Activated T-helper 1 cell treated with anti-CD3 and anti-CD28 coated beads, Interleukin-12 subunit alpha, Interleukin-12 subunit beta, Interleukin-2, Interleukin-4 antibody, amounts not matched to agents 30 ng/mL and 10 ng/mL and 1 ng/mL, durations not matched to agents 14 hours and 24 hours and 36 hours (primary cell): ENCODE data around the gene NONO. TPM values are rescaled to one million over a fixed set of nuclear protein-coding genes. Genes with fewer than 3 reads are reported as not detected.
"Not testable (repeated sequence)": the region's sequence is repeated elsewhere in the genome, so short reads cannot be mapped to it uniquely, and the experiment has no call there.

Source experiments
- DNase-seq: peaks from one replicate; pipeline ENCODE4 v3.0.0; 2021; ENCODE audit warnings: low spot score
- H3K27ac Mint-ChIP-seq: one replicate; pipeline ENCODE4 v1.8.0; 2021; ENCODE audit warnings: mild to moderate bottlenecking, mixed read lengths
- H3K27me3 Mint-ChIP-seq: one replicate; pipeline ENCODE4 v1.8.0; 2022; ENCODE audit warnings: mild to moderate bottlenecking, moderate library complexity, mixed read lengths; ENCODE audit not compliant: insufficient read depth
- H3K36me3 Mint-ChIP-seq: one replicate; pipeline ENCODE4 v1.8.0; 2021; ENCODE audit warnings: low read depth, mixed read lengths
- H3K4me1 Mint-ChIP-seq: one replicate; pipeline ENCODE4 v1.8.0; 2021; ENCODE audit warnings: low read depth, mixed read lengths
- H3K4me3 Mint-ChIP-seq: one replicate; pipeline ENCODE4 v1.8.0; 2021; ENCODE audit warnings: mild to moderate bottlenecking, moderate library complexity, mixed read lengths
- H3K9me3 Mint-ChIP-seq: one replicate; pipeline ENCODE4 v1.8.0; 2021; ENCODE audit warnings: mixed read lengths
- intact Hi-C: fragments of 100-400 bp; cut with micrococcal nuclease; formaldehyde crosslinking; loops from one replicate; pipeline ENCODE4 v1.15.1; 2024
- total RNA-seq: library from RNA; stranded (reverse); gene quantifications from 2 replicates; pipeline ENCODE4 v1.2.3, GENCODE V29; 2022

NONO gene
- total RNA-seq, 1 donor from 2014 or later, result 546 TPM

DNA sequence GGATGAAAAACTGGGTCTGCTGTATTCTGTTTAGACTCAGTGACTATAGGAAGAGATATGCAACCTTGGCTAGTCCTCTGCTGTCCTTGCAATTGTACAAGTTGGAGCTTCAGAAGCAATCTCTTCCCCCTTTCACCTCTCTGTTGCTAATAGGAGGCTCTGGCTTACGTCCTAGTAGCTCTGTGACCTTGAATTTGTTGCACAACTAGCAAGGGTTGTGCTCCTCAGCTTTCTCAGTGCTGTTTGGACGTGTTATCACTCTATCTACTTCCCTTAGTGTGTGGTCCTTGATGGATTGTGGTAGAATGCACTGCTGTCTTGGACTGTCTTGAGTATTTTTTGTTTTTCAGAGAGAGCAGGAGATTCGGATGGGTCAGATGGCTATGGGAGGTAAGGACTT is 14.7 kb downstream of the NONO start:
- Mint-ChIP-seq H3K9me3 (no peaks in the 10 kb centered on the region), H3K4me3 (no peak overlapping the region), H3K27me3 (no peaks in the 10 kb centered on the region), H3K36me3 (peaks cover 39% of the 10 kb centered on the region), H3K27ac (no peak overlapping the region), H3K4me1 (peaks cover 17% of the 10 kb centered on the region)
- intact Hi-C loops, result no loop called here
- no peak for DNase-seq

DNA sequence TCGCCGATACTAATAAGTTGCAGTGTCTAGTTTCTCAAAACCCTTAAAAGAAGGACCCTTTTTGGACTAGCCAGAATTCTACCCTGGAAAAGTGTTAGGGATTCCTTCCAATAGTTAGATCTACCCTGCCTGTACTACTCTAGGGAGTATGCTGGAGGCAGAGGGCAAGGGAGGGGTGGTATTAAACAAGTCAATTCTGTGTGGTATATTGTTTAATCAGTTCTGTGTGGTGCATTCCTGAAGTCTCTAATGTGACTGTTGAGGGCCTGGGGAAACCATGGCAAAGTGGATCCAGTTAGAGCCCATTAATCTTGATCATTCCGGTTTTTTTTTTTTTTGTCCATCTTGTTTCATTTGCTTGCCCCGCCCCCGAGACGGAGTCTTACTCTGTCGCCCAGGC is 16.6 kb downstream of the NONO start:
- H3K9me3 Mint-ChIP-seq, DNase-seq, intact Hi-C loops, H3K27me3 Mint-ChIP-seq, H3K27ac Mint-ChIP-seq, H3K4me3 Mint-ChIP-seq: not testable (repeated sequence)
- H3K36me3 Mint-ChIP-seq, result peaks cover 46% of the 10 kb centered on the region
- peaks cover 32% of the 10 kb centered on the region for H3K4me1 Mint-ChIP-seq

DNA sequence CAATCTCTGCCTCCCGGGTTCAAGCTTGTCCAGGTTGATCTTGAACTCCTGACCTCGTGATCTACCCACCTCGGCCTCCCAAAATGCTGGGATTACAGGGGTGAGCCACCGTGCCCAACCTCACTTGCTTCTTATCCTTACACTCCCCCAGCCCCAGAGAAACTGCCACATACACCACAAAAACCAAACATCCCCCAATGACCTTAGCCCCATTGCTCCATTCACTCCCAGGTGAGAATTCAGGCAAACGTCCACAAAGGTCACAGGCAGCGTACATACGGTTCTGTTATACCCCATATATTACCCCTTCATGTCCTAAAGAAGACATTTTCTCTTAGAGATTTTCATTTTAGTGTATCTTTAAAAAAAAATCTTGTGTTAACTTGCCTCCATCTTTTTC is 17.1 kb downstream of the NONO start:
- H3K27me3 Mint-ChIP-seq, H3K9me3 Mint-ChIP-seq, H3K27ac Mint-ChIP-seq, H3K4me3 Mint-ChIP-seq, intact Hi-C loops, DNase-seq: not testable (repeated sequence)
- peaks cover 32% of the 10 kb centered on the region for H3K4me1 Mint-ChIP-seq
- H3K36me3 Mint-ChIP-seq, result peaks cover 48% of the 10 kb centered on the region

DNA sequence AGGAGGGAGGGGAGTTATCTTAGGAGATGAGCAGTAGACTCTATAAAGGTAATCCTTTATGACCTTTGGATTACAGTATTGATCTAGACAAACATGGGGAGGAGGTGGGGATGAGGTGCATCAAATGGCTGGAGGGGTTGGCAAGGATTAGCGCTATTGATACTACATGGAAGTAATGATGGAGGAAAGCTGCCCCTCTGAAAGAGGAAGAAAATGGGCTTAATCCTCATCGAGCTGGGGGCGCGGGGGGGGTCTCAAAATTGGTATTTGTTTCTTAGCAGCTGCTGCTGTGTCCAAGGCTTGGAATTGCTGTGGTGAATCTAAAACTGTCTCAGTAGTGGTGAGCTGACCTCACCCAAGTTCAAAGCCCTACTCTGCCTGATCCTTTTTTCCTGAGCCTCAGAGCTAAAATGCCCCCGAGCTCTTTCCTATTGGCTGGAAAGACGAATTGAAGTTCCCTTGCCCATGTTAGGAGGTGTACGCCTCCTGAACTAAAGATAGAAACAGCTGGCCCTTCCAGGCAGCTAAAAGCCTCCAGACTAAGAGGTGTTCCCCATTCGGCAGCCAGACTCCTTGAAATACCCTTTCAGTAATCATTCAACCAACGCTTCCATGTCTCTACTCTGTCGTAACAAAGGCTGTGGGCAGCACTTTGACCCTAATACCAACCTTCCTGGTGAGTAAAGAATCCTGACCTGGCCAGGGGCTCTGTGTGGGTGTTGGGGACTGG is 17.9 kb downstream of the NONO start, which contains the start of gene ITGB1BP2:
Gene ITGB1BP2, plus strand, starts transcription at position 556 of the 730 bp plus-strand sequence. Its CDS starts 57 bp downstream, at position 613.
- Mint-ChIP-seq H3K4me3 (no peak within 1 kb of the TSS), H3K27me3 (no peaks in the 10 kb centered on the region), H3K4me1 (peaks cover 32% of the 10 kb centered on the region), H3K27ac (peak within 1 kb of the TSS; percentile 81), H3K9me3 (no peaks in the 10 kb centered on the region), H3K36me3 (peaks cover 45% of the 10 kb centered on the region)
- intact Hi-C loops, result no loop called here
- no peak for DNase-seq

DNA sequence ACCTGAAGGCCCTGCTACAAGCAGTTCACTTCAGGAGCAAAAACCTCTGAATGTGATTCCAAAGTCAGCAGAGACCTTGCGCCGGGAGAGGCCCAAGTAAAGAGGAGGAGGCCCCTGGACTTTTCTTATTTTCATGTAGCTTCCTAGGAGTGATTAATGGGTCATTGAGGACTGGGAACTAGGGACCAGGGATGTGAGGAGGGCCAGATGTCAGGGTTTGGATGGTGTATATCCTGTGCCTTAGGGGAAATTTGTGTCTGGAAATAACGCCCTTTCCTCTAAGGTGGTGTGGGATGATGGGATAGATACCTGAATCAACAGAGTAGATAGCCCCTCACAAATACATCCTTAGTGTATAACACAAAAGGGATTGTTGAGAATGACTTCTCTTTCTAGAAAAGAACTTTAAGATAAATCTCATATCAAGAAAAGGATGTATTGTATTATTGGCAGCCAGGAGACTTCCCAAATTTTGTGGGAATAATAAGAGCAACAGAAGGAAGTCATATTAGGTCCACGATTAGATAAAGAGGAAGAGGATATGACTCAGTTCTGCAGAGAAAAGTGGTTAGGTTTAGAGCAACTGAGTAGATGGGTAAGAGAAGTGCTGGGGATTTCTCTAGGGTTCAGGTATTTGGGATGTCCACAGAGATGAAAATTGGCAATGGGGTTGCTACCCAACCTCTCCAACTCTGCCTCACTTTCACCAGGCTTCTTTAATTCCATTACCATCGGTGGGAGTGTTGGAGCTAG is 19.2 kb downstream of the NONO start:
- Mint-ChIP-seq H3K27me3 (no peaks in the 10 kb centered on the region), H3K4me1 (peaks cover 32% of the 10 kb centered on the region), H3K27ac (peak overlapping the region; percentile 81), H3K4me3 (no peak overlapping the region), H3K36me3 (peaks cover 34% of the 10 kb centered on the region), H3K9me3 (no peaks in the 10 kb centered on the region)
- intact Hi-C loops, result no loop called here
- DNase-seq, result no peak

DNA sequence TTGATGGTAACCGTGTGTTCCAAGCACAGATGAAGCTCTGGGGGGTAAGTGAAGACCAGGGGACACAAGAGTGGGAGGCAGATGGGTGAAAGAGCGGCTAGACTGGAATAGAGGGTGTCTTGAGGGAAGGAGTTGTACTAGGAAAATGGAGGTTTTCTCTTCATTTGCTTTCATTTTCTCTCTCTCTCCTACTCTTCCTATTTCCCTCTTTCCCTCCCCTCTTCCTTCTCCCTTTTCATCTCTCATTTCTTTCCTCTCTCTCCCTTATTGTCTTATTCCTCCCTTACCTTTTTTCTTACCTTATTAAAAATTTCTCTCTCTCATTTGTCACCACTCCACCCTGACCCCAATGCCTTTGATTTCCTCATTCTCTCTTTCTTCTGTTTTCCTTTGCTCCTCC is 21.1 kb downstream of the NONO start:
- Mint-ChIP-seq H3K4me1 (peaks cover 32% of the 10 kb centered on the region), H3K27me3 (no peaks in the 10 kb centered on the region), H3K9me3 (no peaks in the 10 kb centered on the region)

DNA sequence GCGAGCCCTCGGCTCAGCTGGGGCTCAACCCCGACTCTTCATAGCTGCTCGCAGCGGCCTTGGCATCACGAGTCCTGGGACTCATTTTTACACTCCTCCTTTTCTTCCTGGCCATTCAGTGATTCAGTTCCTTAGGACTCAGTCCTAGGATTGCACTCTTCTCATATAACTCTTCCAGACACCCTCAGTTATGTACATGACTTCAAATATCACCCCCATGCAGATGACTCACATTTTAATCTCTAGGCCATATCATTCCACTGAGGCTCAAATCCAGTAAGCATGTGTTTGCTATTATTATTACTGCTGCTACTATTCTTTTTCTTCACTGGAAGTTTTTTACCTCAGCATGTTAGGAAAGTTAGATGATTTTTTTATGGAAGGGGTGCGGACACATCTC is 32.5 kb downstream of the NONO start:
- no peak overlapping the region for H3K27ac Mint-ChIP-seq

More for the DNA sequence above, 21.1 kb downstream of the NONO start:
- no peak for DNase-seq
- intact Hi-C loops, result no loop called here
- Mint-ChIP-seq H3K4me3 (no peak overlapping the region), H3K36me3 (peaks cover 31% of the 10 kb centered on the region), H3K27ac (peak overlapping the region; percentile 20)

DNA sequence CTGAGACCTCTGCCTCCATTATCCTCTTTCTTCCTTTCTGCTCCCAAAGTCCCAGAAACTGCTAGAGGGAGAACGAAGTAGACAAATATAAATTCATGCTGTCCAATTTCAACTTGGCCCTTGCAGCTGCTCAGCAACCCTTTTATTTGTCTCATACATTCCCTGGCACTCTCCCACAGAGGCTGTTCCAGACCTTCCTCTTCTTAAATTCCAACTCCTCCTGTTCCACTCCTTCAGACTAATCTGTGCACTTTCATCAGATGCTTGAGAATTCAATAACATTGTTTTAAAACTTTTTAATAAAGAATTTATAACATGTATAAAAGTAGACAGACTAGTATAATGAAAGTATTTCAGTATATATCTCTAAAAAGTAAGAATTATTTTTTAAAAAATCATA is 33.5 kb downstream of the NONO start:
- DNase-seq, H3K4me1 Mint-ChIP-seq, H3K4me3 Mint-ChIP-seq, H3K9me3 Mint-ChIP-seq, H3K27me3 Mint-ChIP-seq, H3K27ac Mint-ChIP-seq, intact Hi-C loops: not testable (repeated sequence)
- H3K36me3 Mint-ChIP-seq, result peaks cover 12% of the 10 kb centered on the region

More for the DNA sequence above, 32.5 kb downstream of the NONO start:
- H3K4me1 Mint-ChIP-seq, result no peaks in the 10 kb centered on the region
- intact Hi-C loops, result no loop called here
- H3K36me3 Mint-ChIP-seq, result peaks cover 12% of the 10 kb centered on the region
- no peaks in the 10 kb centered on the region for H3K27me3 Mint-ChIP-seq
- H3K4me3 Mint-ChIP-seq, result no peak overlapping the region
- no peak for DNase-seq
- no peaks in the 10 kb centered on the region for H3K9me3 Mint-ChIP-seq

DNA sequence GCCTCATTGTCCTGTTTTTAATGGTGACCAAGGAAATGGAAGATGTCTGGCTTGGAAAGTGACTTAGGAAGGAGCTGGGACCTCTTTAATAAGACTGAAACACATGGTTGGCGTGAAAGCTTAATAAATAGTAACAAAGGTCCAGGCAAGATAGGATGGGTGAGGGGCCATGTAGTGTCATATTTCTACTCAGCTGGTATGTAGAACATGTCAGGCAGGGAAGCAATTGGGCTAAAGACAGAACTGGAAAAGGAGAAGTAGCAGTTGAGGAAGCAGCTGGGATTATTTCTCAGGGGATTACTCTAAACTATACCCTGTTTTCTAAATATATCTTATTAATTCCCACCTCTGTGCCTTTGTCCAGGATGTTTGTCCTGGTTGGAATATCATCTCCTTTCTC is 36.7 kb downstream of the NONO start:
- intact Hi-C loops, result no loop called here
- Mint-ChIP-seq H3K27ac (no peak overlapping the region), H3K4me1 (no peaks in the 10 kb centered on the region), H3K4me3 (no peak overlapping the region), H3K27me3 (no peaks in the 10 kb centered on the region), H3K36me3 (peaks cover 18% of the 10 kb centered on the region), H3K9me3 (no peaks in the 10 kb centered on the region)
- no peak for DNase-seq

DNA sequence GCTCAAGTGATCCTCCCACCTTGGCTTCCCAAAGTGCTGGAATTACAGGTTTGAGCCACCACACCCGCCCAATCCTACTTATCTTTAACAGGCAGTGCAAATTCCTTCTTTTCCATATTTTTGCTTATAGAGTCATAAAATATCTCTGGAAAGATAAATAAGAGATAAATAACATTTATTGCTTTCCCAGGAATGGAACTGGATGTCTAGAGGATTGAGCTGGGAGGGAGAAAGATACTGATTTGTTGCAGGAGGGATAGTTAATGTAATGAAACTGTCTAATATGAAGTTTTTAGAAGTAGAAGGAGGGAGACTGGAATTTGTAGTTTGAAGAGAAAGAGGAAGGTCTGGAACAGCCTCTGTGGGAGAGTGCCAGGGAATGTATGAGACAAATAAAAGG is 38.3 kb downstream of the NONO start:
- Mint-ChIP-seq H3K27ac (no peak overlapping the region), H3K4me1 (no peaks in the 10 kb centered on the region), H3K4me3 (no peak overlapping the region), H3K36me3 (peaks cover 17% of the 10 kb centered on the region), H3K27me3 (no peaks in the 10 kb centered on the region), H3K9me3 (no peaks in the 10 kb centered on the region)
- intact Hi-C loops, result no loop called here
- DNase-seq, result no peak

DNA sequence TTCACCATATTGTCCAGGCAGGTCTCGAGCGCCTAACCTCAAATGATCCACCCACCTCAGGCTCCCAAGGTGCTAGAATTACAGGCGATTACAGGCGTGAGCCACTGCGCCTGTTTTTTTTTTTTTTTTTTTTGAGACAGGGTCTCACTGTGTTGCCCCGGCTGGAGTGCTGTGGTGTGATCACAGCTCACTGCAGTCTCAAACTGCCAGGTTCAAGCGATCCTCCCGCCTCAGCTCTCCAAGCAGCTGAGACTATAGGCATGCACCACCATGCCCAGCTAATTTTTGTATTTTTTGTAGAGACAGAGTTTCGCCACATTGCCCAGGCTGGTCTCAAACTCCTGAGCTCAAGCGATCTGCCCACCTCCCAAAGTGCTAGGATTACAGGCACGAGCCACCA is 41.0 kb downstream of the NONO start:
- H3K4me3 Mint-ChIP-seq, intact Hi-C loops, H3K27ac Mint-ChIP-seq, H3K4me1 Mint-ChIP-seq, H3K27me3 Mint-ChIP-seq, H3K9me3 Mint-ChIP-seq, DNase-seq: not testable (repeated sequence)
- peaks cover 19% of the 10 kb centered on the region for H3K36me3 Mint-ChIP-seq

DNA sequence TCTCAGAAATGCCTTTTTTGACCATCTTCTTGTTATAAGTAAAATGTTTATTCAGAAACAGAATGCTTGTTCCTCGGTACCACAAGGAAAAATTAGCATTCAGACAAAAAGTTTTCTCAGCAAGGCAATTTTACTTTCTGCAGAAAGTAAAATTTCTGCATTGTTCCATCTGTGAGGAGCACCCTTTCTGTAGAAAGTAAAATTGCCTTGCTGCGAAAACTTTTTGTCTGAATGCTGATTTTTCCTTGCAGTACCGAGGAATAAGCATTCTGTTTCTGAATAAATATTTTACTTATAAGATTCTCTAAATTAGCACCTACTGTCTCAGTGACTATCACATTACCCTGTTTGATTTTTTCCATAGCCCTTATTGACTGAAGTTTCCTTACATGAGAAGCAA is 43.0 kb downstream of the NONO start:
- no peak overlapping the region for H3K27ac Mint-ChIP-seq
- no peak for DNase-seq
- H3K4me3 Mint-ChIP-seq, result no peak overlapping the region
- no peaks in the 10 kb centered on the region for H3K27me3 Mint-ChIP-seq
- no peaks in the 10 kb centered on the region for H3K9me3 Mint-ChIP-seq
- no peaks in the 10 kb centered on the region for H3K4me1 Mint-ChIP-seq
- intact Hi-C loops, result no loop called here
- peaks cover 19% of the 10 kb centered on the region for H3K36me3 Mint-ChIP-seq

DNA sequence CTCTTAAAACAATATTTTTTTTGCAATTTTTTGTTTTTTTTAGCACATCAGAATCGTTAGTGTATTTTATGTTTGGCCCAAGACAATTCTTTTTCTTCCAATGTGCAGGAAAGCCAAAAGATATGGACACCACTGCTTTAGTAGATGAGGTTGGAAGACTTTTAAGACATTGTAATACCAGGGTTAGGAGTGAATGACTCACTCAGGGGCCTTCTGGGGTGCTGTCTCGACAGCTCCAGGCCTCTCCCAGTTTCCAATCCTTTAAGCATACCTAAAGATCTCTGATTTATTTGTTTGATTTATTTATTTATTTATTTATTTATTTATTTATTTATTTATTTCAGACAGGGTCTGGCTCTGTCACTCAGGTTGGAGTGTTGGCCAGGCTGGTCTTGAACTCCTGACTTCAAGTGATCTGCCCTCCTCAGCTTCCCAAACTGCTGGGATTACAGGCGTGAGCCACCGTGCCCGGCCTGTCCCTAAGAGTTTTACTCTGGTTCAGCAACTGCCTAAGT is 65.8 kb downstream of the NONO start:
- H3K36me3 Mint-ChIP-seq, H3K27ac Mint-ChIP-seq, H3K4me3 Mint-ChIP-seq, DNase-seq, H3K4me1 Mint-ChIP-seq, intact Hi-C loops, H3K27me3 Mint-ChIP-seq, H3K9me3 Mint-ChIP-seq: not testable (repeated sequence)
